Stimulated activated CD4-positive, alpha-beta T cell treated with anti-CD3 and anti-CD28 coated beads, Interleukin-1b, Interleukin-23, amount 100 ng/mL, for 1 hour (primary cell): ENCODE measurements around the gene PCYT1A.

ENCODE experiments used
- DNase-seq, 2 donors: peaks; one replicate each; pipeline ENCODE4 v3.0.0-alpha.2; 2020; ENCODE audit warnings: low read depth in 2 of 2

Gene PCYT1A

GRCh38 chr3:196236223-196236622, 51.3 kb downstream of the PCYT1A start:
- no peak for DNase-seq

- DNase-seq, result no peak
Measured at GRCh38 chr3:196235452-196236122, 51.9 kb downstream of the PCYT1A start.

GRCh38 chr3:196232882-196233251, 54.7 kb downstream of the PCYT1A start:
- no peak for DNase-seq

GRCh38 chr3:196232154-196232881, 55.2 kb downstream of the PCYT1A start:
- no peak for DNase-seq

- DNase-seq, result no peak
Measured at GRCh38 chr3:196227629-196228493, 59.7 kb downstream of the PCYT1A start.

- no peak for DNase-seq
Measured at GRCh38 chr3:196227121-196227561, 60.4 kb downstream of the PCYT1A start.

GRCh38 chr3:196225763-196226364, 61.7 kb downstream of the PCYT1A start:
- no peak for DNase-seq

GRCh38 chr3:196225086-196225485, 62.4 kb downstream of the PCYT1A start:
- no peak for DNase-seq

- DNase-seq, result no peak
Measured at GRCh38 chr3:196222876-196223595, 64.5 kb downstream of the PCYT1A start.

GRCh38 chr3:196220991-196221390, 66.5 kb downstream of the PCYT1A start:
- no peak for DNase-seq

GRCh38 chr3:196220587-196220986, 66.9 kb downstream of the PCYT1A start:
- no peak for DNase-seq

- no peak for DNase-seq
Measured at GRCh38 chr3:196219970-196220311, 67.6 kb downstream of the PCYT1A start.

GRCh38 chr3:196219194-196219969, 68.1 kb downstream of the PCYT1A start:
- peak; percentile 5 to 36 for DNase-seq

GRCh38 chr3:196218155-196218712, 69.3 kb downstream of the PCYT1A start:
- no peak for DNase-seq

GRCh38 chr3:196217307-196218154, 70.0 kb downstream of the PCYT1A start:
- DNase-seq, result no peak

- DNase-seq, result no peak
Measured at GRCh38 chr3:196216681-196217211, 70.8 kb downstream of the PCYT1A start.

- DNase-seq, result no peak
Measured at GRCh38 chr3:196216089-196216564, 71.4 kb downstream of the PCYT1A start, which contains the start of gene SLC51A. Gene SLC51A, plus strand, starts transcription at chr3:196216534. Its CDS starts 179 bp downstream, at chr3:196216713.

GRCh38 chr3:196215493-196216020, 72.0 kb downstream of the PCYT1A start:
- no peak for DNase-seq
